Fibroblast of skin of left biceps (primary cell): ENCODE measurements around the gene LRRC3C.

ENCODE experiments used
- DNase-seq, 2 experiments: peaks; one replicate each; pipeline ENCODE4 v3.0.0-alpha.2; 2013; ENCODE audit warnings: low read depth in 2 of 2

LRRC3C gene

DNA sequence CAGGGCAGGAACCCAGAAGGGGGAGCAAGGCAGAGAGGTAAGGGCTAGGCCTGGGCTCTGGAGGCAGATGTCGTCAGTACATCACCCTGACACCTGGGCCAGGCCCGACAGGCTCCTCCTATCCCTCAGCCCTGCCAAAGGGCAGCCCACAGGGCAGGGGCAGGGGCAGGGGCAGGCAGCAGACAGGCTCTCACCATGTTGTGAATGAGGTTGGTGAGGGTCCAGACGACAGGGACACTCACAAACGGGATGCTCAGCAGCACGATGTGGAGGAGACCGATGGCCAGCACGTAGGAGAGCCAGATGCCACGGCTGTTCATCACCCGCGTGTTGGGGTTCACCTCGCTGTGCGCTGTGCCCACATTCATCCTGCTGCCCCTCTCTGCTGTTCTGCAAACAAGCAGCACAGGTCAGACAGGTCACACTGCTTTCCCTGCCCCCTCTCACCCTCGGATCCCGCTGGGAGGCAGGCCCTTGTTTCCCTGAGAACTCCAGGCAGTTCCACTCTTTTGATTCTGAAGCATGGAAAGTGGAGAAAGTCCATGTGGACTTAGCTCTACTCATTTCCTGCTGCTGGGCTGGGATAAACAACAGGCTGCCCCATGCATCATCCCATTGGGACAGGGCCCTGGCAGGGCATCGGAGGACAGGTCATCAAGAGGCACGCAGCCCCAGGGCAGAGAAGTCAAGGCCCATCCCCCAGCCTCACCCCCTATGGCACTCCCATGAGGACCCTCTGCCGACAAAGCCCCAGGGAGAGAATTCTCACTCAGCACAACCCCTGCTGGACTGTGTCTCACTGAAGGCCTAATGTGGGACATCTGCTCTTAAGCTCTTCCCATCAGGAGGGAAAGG is 3.5 kb upstream of the LRRC3C start:
- DNase-seq = no peak

DNA sequence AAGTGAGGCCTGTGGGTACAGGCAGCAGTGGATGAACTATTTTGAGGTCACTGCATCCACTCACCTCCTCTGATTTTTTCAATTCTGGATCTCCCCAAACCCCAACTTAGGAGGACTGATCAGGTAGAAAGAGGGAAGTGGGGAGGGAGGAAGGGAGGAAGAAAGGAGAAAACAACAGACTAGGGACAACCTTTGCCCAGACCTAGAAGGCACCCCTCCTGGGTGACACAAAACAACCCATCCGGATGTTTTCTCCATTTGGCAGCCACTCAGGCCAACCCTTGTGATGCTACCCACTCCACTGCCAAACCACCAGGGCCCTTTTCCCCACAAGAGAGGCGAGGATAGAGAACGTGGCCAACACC is 2.9 kb upstream of the LRRC3C start:
- no peak for DNase-seq

DNA sequence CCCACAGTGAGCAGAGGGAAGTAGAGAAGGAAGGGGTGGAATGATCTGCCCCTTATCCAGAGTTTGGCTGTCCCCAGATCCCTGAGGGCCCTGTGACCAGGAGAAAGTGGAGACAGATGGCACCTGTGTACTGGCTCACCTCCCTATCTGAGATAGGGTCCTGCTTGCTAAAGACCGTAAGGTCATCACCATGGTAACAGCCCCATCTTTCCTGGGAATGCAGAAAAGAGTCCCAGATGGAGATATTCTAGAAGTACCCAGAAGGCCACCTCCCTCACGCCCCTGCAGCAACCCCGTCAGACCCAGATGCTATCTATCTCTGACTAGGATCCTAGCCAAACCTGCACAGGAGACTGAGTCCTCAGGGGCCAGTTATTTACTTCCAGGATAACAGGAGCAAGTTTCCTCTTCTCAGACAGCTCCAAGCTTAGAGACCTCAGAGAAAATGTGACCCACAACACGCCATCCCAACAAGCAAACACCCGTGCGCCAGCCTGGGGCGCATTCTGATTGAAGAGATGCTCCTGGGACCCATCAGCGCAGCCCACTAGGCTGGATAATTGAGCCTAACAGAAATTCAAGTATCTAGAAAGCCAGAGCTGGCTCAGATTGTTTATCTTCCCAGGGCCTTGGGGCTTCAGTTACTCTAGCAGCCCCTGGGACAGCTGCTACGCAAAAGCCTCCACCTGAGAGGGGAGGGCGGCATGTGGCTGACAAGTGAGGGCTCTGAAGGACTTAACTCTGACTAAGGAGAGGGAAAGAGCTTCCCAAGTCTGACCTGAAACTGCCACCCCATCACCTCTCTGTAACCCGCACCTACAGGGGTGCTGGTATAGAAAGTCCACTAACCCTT is 2.0 kb upstream of the LRRC3C start:
- DNase-seq = no peak

DNA sequence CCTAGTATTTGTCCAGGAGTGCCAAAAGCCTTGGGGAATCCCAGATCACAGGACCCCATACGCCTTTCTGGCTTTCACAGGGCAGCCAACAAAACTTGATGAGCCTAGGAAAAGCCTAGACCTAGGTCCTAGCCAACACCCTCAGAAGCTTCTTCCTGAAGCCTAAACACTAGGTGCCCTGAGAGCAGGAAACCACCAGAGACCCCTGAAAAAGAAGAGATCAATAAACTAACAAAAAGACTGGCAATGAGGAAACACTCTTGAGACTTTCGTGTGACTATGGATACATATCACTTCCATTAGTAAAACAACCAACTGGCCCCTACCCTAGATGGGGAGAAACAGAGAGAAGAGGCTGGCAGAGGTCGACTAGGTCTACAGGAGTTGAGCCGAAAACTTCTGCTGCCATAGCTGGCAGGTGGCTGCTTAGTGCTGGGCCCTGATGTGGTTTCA is 1.4 kb upstream of the LRRC3C start:
- no peak for DNase-seq

DNA sequence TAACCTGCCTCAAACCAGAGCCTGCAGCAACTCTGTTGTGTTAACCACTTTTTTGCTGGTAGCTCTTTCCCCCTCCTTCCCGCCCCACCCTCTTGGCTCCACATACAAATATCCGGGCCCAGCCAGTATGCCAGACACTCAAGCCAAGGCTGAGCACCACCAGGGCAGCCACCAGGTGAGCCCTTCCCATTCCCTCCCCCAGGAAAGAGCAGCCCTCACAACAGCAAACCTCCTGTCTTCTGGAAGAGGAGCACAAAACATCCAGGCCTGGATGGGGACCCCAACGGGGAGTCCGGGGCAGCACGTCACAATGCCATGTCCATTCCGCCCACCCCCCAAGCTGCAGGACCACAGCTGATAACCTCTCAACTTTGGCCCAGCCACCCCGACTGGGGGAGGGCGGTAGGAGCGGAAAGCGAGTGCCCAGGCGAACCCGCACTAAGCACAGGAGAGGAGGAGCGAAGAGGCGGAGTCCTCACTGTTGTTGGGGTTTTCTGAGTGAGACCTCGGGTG is 888 bp upstream of the LRRC3C start:
- no peak for DNase-seq

DNA sequence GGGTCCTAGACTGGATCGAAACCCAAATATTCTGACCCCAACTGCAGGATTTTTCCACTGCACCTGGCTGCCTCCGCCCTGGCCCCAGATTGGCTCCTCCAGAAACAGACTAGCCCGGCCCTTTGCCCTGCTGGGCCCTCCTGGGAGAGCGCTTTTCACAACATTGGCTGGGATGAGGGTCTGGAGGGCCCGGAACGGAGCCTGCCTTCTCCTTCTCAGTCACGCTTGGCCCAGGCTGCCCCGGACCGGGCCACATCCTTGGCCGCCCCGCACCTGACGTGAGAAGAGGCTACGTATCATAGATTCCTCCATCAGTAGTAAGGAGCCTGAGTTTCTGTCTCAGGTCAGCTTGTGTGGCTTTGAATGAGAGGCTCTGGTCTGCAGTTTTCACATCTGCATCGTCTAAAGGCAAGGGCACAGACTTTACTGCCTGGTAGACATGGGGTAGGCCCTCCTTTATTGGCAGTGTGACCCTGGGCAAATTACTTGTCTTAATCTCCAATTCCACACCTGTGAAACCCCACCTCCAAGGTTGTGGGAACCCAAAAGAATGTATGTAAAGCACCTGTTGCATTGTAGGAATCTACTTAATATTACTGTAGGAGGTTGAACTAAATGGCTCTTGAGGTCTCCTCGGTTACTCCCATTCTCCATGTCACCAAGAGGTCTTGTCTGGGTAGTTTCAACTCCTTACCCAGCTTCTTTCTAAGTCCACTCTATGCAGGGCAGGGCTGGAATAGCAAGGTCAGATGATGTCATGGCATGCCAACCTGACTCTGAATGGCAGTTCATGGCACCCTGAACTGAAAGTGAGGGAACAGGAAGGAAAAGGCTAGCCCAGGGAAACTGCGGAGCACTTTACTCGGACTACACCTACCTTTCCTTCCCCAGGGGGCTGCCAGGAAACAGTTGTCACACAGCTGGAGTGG is 661 bp downstream of the LRRC3C start:
- no peak for DNase-seq

DNA sequence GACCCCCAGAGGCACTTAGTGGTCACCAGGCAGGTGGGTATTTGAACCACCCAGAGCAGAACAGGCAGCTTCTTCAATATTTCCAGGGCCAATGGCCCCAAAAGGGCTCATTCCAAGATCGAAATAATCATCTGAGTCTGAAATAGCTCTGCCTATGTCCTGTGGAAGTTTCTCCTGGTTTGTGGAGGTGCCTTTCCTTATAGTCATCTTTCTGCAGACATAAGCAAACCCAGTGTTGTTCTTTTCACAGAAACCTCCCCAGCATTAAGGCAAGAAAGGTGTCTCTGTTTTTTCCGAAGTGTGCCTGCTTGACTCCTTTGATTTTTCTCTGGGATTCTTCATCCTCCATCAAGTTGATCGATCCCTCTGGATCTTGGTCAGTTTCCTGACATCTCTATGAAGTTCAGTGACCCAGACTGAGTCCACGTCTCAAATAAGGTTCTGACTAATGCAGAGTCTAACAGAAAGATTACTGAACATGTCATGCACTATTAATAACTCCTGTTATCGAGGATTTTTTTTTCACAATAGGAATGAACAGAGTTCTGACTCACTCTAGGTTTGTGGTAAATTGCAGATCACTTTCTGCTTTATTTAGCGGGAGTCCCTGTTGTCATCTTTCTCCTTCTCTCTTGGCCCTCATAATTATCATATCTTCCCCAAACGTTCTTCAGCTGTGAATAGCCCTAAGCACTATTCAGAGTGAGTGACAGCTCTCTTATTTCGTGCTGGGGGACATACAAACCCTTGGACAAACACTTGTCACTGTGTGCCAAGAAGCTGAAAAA is 1.5 kb downstream of the LRRC3C start:
- DNase-seq = peak; percentile 84 to 86

DNA sequence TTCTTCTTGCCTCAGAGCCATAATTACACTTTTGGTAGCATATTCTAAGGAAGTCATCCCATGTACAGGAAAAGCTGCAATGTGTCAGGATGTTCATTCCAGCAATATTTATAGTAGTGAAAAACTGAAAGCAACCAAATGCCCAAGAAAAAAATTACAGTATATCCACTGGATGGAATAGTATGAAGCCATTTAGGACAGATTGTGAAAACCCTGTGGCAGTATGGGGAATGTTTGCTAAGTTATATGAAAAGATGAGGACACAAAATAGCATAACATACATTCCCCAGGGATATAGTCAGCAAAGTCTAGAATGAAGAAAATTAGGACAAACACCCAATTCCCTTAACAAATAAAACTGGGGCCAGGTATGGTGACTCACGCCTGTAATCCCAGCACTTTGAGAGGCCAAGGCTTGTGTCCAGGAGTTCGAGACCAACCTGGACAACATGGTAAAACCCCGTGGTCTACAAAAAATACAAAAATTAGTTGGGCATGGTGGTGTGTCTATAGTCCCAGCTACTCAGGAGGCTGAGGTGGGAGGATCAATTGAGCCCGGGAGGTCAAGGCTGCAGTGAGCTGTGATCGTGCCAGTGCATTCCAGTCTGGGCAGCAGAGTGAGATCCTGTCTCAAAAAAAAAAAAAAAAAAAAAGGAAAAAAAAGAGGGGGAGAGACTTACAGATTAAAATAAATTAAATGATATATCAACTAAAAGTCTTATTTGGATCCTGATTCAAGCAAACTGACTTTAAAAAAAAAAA is 2.3 kb downstream of the LRRC3C start:
- peak; percentile 61 to 71 for DNase-seq

DNA sequence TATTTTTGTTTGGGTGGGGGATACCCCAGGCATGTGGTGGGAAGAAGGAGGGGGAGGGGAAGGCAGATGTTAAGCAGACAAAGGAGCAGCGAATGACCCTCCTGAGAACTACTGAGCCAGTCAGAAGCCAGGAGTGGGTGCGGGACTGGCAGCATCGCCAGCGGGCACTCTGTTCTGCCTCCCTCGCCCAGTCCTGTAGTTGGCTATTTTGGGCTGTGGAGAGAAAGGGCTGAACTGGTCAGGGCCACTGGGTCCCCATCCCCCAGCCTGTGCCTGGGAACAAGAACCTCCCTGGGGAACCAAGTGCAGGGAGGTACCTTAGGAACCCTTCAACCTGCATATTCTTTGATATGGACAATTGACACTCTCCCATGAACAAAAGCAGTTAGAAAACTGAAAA is 6.4 kb downstream of the LRRC3C start:
- DNase-seq = no peak

DNA sequence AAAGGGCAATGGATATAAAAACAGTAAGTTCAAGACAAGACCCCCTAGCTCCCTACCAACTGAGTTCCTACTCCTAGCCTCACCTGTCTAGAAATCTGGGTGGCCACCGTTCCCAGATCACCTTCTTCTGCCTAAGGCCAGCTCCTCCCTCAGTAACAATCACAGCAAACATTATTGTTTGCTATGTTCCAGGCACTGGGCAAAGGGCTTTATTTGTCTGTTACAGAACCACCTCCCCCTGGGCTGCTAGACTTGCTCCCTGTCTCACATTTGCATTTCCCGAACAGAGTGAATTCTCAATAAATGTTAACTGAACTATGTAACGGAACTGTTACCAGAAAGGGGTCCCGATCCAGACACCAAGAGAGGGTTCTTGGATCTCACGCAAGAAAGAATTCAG is 6.8 kb downstream of the LRRC3C start:
- DNase-seq = no peak

DNA sequence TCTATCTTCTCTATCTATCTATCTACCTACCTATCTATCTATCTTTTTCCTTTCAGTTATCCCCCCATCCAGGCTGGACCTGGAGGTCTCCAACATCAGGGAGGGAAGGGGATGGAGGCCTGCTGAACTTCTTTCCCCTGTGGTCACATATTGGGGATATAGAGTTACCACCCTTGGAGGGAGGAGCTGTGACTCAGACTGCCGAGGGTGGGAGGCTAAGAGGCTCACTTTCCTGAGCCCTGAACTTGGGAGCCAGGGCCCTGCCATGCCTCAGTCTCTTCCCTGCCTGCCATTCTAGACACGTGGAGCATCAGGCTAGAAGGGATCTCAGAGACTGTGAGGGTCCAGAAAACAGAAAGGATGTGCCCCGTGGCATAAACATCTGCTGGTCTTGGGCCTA is 8.4 kb downstream of the LRRC3C start:
- DNase-seq = no peak

DNA sequence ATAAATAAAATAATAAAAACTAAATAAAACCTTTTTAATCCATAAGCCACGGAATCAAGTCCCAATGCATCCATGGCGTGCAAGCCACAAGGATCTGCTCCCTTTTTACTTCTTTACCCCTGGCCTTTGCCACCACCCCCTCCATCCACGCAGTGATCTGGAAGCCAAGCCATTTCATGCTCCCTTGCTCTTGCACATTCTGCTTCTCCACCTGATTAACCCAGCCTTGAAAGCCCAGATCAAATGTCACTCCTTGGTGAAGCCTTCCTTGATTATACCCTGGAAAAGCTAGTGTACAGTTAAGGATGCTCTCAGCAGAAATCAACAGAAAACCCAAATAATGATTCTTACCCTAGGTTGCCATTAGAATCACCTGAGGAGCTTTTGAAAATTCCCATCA is 9.9 kb downstream of the LRRC3C start:
- DNase-seq = no peak

DNA sequence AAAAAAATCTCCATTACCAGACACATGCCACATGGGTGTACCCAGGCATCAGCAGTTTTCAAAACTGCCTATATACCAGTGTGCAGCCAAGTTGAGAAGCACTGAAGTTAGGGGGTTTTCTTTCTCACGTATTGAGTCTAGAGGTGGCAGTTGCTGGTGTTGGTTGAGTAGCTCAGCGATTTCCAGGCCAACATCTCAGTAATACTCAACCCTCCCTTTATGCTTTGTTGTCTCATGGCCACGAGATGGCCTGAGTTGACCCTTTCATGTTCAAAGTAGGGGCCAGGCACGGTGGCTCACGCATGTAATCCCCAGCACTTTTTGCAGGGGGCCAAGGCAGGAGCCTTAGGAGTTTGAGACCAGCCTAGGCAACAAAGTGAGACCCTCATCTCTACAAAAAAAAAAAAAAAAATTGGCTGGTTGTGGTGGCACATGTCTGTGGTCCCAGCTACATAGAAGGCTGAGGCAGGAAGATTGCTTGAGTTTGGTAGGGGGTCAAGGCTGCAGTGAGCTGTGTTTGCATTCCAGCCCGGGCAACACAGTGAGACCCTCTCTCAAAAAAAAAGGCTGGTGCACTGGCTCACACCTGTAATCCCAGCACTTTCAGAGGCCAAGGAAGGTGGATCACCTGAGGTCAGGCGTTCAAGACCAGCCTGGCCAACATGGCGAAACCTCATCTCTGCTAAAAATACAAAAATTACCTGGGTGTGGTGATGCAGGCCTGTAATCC is 10.8 kb downstream of the LRRC3C start:
- DNase-seq = no peak

DNA sequence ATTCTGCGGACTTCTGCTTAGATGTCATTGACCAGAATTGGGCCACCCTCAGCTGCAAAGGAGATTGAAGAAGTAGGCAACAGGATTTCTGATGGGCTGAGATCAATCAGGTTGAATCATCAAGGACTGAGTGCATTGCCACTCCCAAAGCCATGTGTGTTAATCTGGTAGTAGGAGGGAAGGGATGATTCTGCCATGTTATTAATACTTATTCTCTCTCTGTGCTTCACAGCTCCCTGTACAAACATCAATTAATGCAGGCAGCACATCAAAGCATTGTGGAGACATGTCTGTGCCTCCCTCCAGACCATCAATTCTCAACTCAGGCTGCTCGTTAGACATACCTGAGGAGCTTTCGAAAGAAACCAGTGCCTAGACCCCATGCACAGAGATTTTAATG is 11.6 kb downstream of the LRRC3C start:
- no peak for DNase-seq

DNA sequence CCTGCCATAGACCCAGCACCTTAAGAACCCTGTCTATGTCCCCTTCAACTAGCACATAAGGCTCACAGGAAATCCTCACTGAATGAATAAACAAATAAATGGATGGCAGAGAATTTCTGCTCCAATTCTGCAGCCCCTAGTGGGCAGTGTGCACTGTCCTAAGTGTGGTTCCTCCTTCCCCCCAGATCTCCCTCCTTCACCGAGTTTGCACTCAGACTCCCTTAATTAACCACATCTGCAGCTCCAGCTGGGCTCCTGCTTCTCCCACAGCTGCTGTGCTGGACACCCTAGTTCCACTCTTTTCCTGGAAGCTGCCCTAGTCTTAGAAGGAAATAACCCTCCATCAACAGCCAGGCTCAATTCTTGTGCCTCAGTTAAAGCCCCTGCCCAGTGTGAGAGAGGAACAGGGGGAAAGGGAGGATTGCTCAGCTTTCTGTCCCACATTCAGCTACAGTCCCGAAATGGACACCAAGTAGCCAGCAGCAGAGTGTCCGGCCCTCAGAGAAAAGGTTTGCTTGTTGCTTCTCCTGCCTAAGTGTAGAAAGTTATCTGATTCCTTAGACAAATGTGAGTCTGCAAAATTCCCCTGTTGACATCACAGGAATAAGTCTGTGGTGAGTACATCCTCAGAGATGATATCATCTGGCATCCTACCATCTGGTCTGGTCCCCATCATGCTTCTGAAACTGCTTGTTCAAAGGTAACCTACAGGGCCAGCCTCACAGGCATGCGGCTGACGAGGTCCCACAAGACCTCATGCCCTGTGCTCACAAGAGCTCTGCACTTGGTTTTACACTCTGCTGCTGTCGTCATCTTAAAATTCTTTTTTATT is 12.3 kb downstream of the LRRC3C start:
- DNase-seq = peak; percentile 56 to 59

DNA sequence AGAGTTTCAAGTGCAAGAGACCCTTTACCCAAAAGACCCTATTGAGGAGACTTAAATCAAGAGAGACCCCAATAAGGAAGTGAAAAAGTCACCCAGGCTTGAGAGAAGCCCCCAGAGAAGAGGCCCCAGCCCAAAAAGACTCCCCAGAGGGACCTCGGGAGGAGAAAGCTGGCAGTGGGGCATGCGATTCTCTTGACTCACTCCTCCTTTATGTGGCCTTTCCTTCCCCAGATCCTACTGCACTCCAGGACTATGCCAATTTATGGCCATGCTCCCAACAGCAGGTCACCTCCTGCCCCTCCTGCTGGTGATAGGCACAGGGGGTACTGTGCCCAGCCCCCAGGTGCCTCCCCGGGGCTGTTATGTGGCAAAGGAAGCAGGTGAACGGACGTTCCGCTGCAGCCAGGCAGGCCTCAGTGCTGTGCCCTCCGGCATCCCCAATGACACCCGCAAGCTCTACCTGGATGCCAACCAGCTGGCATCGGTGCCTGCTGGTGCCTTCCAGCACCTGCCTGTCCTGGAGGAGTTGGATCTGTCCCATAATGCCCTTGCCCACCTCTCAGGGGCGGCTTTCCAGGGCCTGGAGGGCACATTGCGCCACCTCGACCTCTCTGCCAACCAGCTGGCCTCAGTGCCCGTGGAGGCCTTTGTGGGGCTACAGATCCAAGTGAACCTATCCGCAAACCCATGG is 16.3 kb downstream of the LRRC3C start:
- no peak for DNase-seq

DNA sequence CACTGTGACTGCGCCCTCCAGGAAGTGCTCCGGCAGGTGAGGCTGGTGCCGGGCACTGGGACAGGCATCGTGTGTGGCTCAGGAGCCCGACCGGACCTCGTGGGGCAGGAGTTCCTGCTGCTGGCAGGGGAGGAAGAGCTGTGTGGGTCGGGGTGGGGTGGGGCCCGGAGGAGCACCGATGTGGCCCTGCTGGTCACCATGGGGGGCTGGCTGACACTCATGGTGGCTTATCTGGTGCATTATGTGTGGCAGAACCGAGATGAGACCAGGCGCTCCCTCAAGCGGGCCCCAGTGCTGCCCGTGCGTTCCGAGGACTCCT is 16.8 kb downstream of the LRRC3C start:
- DNase-seq = no peak
